Keratinocyte (primary cell): Measurements from ENCODE around the gene ACSL4. TPM values are rescaled to one million over a fixed set of nuclear protein-coding genes. Genes with fewer than 3 reads are reported as not detected.

Experiments
- DNase-seq: peaks from one replicate; pipeline ENCODE4 v3.0.0-alpha.2; 2011; ENCODE audit warnings: low read depth, missing footprints, low spot score
- FAIRE-seq: peaks from 2 replicates; lab custom pipeline; 2011; peaks lifted over from hg19 to GRCh38; lab: Jason Lieb, UNC
- H2AFZ ChIP-seq: 2 replicates; pipeline ENCODE4 v1.6.0; 2012; ENCODE audit warnings: low read length, control low read depth, inconsistent platforms; ENCODE audit not compliant: control insufficient read depth
- H3K27ac ChIP-seq: 2 replicates; pipeline ENCODE4 v1.5.1; 2011; ENCODE audit warnings: low read length; ENCODE audit not compliant: control insufficient read depth, insufficient read depth
- H3K27me3 ChIP-seq: 3 replicates; pipeline ENCODE4 v1.6.0; 2011; ENCODE audit warnings: low read length; ENCODE audit not compliant: control insufficient read depth, insufficient read depth; ENCODE audit errors: extremely low read depth
- H3K36me3 ChIP-seq, 2 experiments: 2 replicates in 1 of 2; 3 replicates in 1 of 2; pipeline ENCODE4 v1.5.1; 2011; ENCODE audit warnings: low read length in 2 of 2, mild to moderate bottlenecking in 1 of 2; ENCODE audit not compliant: control insufficient read depth in 2 of 2, insufficient read depth in 2 of 2; ENCODE audit errors: extremely low read depth in 1 of 2
- H3K4me1 ChIP-seq: 3 replicates; pipeline ENCODE4 v1.5.1; 2011; ENCODE audit warnings: low read length; ENCODE audit not compliant: control insufficient read depth, insufficient read depth; ENCODE audit errors: extremely low read depth
- H3K4me2 ChIP-seq: 3 replicates; pipeline ENCODE4 v1.6.0; 2011; ENCODE audit warnings: low read depth, low read length; ENCODE audit not compliant: control insufficient read depth, insufficient read depth; ENCODE audit errors: extremely low read depth
- H3K4me3 ChIP-seq, 3 experiments: fragments of 200-600 bp in 1 of 3; sonication (generic) in 1 of 3; 2 replicates in 2 of 3; 3 replicates in 1 of 3; pipeline ENCODE4 v1.5.1; 2011 to 2016; ENCODE audit warnings: low read length in 3 of 3, mild to moderate bottlenecking in 3 of 3, control low read depth in 2 of 3, inconsistent platforms in 1 of 3, low read depth in 1 of 3, mixed read lengths in 1 of 3, mixed run types in 1 of 3, moderate library complexity in 1 of 3; ENCODE audit not compliant: control insufficient read depth in 2 of 3, insufficient read depth in 2 of 3; ENCODE audit errors: extremely low read depth in 1 of 3
- H3K79me2 ChIP-seq: 2 replicates; pipeline ENCODE4 v1.6.0; 2012; ENCODE audit warnings: low read length; ENCODE audit not compliant: control insufficient read depth, insufficient read depth
- H3K9ac ChIP-seq: 3 replicates; pipeline ENCODE4 v1.6.0; 2011; ENCODE audit warnings: low read length; ENCODE audit not compliant: control insufficient read depth, insufficient read depth; ENCODE audit errors: extremely low read depth
- H3K9me1 ChIP-seq: 3 replicates; pipeline ENCODE4 v1.6.0; 2011; ENCODE audit warnings: low read length; ENCODE audit not compliant: control insufficient read depth, insufficient read depth; ENCODE audit errors: extremely low read depth
- H3K9me3 ChIP-seq: 2 replicates; pipeline ENCODE4 v1.5.1; 2012; ENCODE audit warnings: low read depth, low read length; ENCODE audit not compliant: control insufficient read depth
- H4K20me1 ChIP-seq: 3 replicates; pipeline ENCODE4 v1.6.0; 2011; ENCODE audit warnings: low read length; ENCODE audit not compliant: control insufficient read depth, insufficient read depth; ENCODE audit errors: extremely low read depth
- EZH2 ChIP-seq: IDR thresholded peaks from one replicate; pipeline ENCODE4 v1.6.1; 2012; ENCODE audit warnings: inconsistent platforms, mild to moderate bottlenecking, low read length, moderate library complexity
- dilution Hi-C: fragments of 300-500 bp; cut with MboI; formaldehyde crosslinking; loops from one replicate; pipeline ENCODE4 v1.7.0; 2020; ENCODE audit warnings: low sequenced_read_pairs; ENCODE audit not compliant: extremely low pct_ligation_motif_present
- polyA plus RNA-seq, 5 experiments: library from polyadenylated mRNA; depleted of rRNA in 3 of 5; stranded (reverse) in 3 of 5; stranded (forward) in 1 of 5; unstranded in 1 of 5; fragments of >200 nt; gene quantifications; 1 replicate in 1 of 5; 2 replicates in 3 of 5; 3 replicates in 1 of 5; pipeline versions ENCODE4 v1.2.1 to v1.2.3, GENCODE V29; 2011 to 2012; ENCODE audit warnings: missing spikeins in 2 of 5, low read depth in 1 of 5, low replicate concordance in 1 of 5
- TF ChIP-seq, protein P1 (sequence below), 3 experiments: IDR thresholded peaks in 1 of 3; conservative IDR thresholded peaks in 1 of 3; optimal IDR thresholded peaks in 1 of 3; 2 replicates in 2 of 3; 3 replicates in 1 of 3; pipeline versions ENCODE3 to v1.5.1; 2011; ENCODE audit warnings: low read length in 3 of 3, mild to moderate bottlenecking in 3 of 3, moderate library complexity in 2 of 3, control low read depth in 1 of 3, inconsistent platforms in 1 of 3; ENCODE audit not compliant: insufficient read depth in 2 of 3; ENCODE audit errors: extremely low read depth in 1 of 3

Gene ACSL4
- polyA plus RNA-seq, 1 donor (not counting 4 experiments of a cell fraction or from before 2014, with no cell fraction given), result 78.3 TPM

DNA sequence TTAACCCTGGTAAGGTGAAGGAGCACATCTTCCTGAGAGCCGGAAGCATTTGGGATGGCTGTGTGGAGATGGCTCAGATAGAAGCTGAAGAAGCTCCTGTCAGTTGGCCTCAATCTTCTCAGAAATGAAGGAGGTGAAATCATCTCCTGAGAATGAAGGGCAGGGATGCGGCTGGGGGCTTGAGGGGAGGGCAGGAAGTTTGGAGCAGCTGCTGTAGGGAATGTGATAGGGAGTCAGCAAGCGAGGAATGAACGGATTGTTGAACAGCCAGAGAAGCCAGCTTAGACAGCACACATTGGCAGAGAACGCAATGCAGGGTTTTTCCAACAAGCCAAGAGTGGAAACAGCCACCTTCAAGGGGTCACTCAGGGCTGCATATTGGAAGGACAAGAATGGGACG lies 118.1 kb downstream of the ACSL4 start:
- dilution Hi-C loops, result no loop called here
- Histone ChIP-seq H3K9me3 (no peaks in the 10 kb centered on the region), H3K9me1 (no peaks in the 10 kb centered on the region), H3K4me2 (no peak overlapping the region), H3K27ac (no peak overlapping the region), H3K4me3 (no peak overlapping the region), H2AFZ (no peak overlapping the region), H3K4me1 (no peaks in the 10 kb centered on the region), H3K79me2 (no peaks in the 10 kb centered on the region), H3K36me3 (no peaks in the 10 kb centered on the region), H4K20me1 (no peaks in the 10 kb centered on the region), H3K9ac (no peak overlapping the region), H3K27me3 (peaks cover 9% of the 10 kb centered on the region)
- no peak for TF ChIP-seq EZH2
- TF ChIP-seq, protein P1, sequence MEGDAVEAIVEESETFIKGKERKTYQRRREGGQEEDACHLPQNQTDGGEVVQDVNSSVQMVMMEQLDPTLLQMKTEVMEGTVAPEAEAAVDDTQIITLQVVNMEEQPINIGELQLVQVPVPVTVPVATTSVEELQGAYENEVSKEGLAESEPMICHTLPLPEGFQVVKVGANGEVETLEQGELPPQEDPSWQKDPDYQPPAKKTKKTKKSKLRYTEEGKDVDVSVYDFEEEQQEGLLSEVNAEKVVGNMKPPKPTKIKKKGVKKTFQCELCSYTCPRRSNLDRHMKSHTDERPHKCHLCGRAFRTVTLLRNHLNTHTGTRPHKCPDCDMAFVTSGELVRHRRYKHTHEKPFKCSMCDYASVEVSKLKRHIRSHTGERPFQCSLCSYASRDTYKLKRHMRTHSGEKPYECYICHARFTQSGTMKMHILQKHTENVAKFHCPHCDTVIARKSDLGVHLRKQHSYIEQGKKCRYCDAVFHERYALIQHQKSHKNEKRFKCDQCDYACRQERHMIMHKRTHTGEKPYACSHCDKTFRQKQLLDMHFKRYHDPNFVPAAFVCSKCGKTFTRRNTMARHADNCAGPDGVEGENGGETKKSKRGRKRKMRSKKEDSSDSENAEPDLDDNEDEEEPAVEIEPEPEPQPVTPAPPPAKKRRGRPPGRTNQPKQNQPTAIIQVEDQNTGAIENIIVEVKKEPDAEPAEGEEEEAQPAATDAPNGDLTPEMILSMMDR (optimal IDR thresholded peaks at IDR 0.05 in 1 of 3, IDR thresholded peaks at IDR 0.05 in 1 of 3, conservative IDR thresholded peaks at IDR 0.05 in 1 of 3; ENCODE audit: extremely low read depth in 1 of 3, insufficient read depth in 2 of 3, low read length in 3 of 3), result no peak
- FAIRE-seq, result no peak
- DNase-seq, result no peak

DNA sequence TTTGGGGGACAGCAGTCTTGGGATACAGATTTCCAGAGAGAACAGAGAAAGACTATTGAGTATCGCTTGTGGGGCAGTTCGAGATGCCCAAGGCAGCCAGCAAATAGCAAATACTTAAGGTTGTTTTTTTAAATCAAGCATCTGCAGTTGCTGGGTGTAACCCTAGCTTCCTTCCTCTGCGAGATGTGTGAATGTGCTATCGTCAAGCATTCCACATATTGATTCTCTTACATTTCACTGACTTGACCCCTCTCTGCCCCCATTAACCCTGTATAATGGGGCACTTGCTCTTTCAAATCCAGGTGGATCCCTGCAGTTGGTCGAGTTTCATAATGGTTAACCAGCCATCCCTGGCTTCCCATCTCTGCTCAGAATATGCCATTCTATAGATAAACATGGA lies 131.6 kb downstream of the ACSL4 start:
- Histone ChIP-seq H3K79me2 (no peaks in the 10 kb centered on the region), H3K36me3 (no peaks in the 10 kb centered on the region), H3K4me2 (no peak overlapping the region), H3K4me3 (no peak overlapping the region), H2AFZ (no peak overlapping the region), H3K4me1 (no peaks in the 10 kb centered on the region), H3K27me3 (peaks cover 27% of the 10 kb centered on the region), H3K27ac (no peak overlapping the region), H3K9ac (no peak overlapping the region), H3K9me3 (no peaks in the 10 kb centered on the region), H4K20me1 (no peaks in the 10 kb centered on the region), H3K9me1 (no peaks in the 10 kb centered on the region)
- no peak for FAIRE-seq
- no peak for TF ChIP-seq EZH2
- TF ChIP-seq, protein P1 (optimal IDR thresholded peaks at IDR 0.05 in 1 of 3, IDR thresholded peaks at IDR 0.05 in 1 of 3, conservative IDR thresholded peaks at IDR 0.05 in 1 of 3; ENCODE audit: extremely low read depth in 1 of 3, insufficient read depth in 2 of 3, low read length in 3 of 3), result no peak
- no peak for DNase-seq
- dilution Hi-C loops, result no loop called here
